Lung microvascular endothelial cell (primary cell): Measurements from ENCODE around the gene SIGLEC12. TPM values are rescaled to one million over a fixed set of nuclear protein-coding genes. Genes with fewer than 3 reads are reported as not detected.
"Not testable (repeated sequence)": the region's sequence is repeated elsewhere in the genome, so short reads cannot be mapped to it uniquely, and the experiment has no call there.

Experiments
- DNase-seq, 2 donors: peaks; one replicate each; pipeline versions ENCODE4 v3.0.0 to v3.0.0-alpha.2; 2010; ENCODE audit warnings: low read depth in 2 of 2
- total RNA-seq: library from RNA; depleted of rRNA; stranded (reverse); fragments of >200 nt; gene quantifications from 2 replicates; pipeline ENCODE4 v1.2.1, GENCODE V29; 2014

SIGLEC12 gene
- total RNA-seq, 1 donor from 2014 or later: not detected

DNA sequence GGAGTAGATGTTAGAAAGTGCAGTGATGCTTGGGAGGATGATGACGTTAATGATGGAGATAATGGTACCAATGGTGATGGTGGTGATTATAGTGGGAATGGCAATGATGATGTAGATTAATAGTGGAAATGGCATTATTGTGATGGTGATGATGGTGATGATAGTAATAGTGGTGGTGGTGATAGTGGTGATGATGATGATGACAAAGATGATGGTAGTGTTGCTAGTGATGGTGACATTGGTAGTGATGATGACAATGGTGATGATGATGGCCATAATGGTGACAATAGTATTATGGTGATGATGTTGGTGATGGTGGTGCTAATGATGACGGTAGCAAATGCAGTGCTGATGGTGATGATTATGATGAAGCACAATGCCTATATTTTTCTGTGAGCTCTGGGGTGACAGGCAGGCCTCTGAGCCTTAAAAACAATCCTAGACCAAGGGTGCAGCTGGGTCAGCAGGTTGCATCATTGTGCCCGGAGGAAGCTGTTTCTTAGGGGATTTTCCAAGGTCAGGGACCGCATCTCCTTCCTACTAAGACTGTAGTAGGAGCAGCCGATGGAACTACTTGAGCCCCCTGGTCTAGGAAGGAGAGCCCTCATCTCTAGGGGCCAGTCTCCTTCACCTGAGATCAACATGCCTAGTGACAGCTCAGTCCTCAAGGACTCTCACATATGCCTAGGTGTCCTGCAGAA is 15.5 kb downstream of the SIGLEC12 start:
- DNase-seq: no peak

DNA sequence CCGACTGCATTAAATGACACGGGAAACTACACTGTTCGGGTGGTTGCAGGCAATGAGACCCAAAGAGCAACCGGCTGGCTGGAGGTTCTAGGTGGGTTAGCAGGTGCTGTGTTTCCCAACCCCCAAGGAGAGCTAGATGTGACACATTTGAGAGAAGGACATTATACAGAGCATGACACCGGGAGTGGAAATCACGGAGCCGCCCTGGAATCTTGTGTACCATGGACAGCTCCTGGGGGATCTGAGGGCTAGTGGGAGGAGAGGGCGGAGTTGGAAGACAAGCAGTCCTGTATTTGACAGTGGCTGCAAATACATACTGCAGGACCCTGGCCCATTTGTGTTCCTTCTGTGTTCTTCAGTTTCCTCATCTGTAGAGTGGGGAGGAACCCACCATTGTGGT is 21.0 kb downstream of the SIGLEC12 start:
- peak; percentile 27 for DNase-seq

DNA sequence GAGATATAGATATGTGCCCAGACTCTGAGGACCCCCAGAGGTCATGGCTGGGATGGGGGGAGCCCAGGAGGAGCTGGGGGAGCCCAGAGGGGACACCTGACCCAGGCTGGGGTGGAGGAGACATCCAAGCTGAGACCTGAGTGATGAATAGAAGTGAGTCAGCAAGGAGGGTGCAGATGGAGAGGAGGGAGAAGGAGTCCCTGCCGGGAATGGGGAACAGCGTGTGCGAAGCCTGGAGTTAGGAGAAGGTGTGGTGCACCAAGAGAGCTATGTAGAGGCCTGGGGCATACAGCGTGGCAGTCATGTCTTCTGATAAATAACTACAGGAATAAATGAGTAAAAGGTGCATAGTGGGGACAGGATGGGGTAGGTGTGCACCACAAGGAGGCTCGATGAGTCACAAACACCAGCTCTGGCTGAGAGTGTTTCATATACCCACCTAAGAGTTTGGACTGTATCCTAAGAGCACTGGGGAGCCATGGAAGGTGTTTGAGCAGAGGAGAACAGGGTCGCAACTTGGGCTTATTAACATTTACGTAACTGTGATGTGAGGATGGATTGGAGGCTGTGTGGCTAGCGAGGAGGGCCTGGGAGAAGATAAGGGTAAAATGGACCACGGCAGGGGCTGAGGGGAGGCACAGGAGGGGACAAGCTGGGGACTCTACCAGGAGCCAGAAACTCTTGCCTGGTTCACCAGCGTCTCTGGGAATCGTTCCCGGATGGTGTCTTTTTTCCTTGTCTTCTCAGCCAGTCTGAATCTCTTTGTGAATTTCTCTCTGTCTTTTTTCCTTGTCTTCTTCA is 21.9 kb downstream of the SIGLEC12 start:
- no peak for DNase-seq

- no peak for DNase-seq
Measured at GRCh38 chr19:51478381-51479234, 23.0 kb downstream of the SIGLEC12 start, which contains the start of gene CEACAM18. Gene CEACAM18 (plus strand): TSS chr19:51478539.

DNA sequence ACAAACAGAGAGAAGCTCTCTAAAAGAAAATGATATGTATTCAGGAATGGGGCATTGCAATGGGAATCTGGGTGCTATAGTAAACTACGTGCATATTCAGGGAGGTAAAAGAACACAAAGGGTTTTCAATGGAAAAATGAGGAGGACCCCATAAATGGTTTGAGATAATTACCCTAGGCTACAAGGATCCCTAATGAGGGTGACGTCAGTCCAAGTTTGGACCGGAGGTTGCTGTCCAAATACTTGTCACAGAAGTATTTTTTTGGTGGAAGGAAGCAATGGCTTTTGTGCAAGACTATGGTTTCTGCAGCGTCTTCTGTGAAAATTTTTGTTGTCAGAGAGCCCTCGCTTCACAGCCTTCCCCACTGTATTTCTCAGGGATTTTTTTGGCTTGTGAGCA is 24.3 kb downstream of the SIGLEC12 start:
- DNase-seq: no peak

- no peak for DNase-seq
Measured at GRCh38 chr19:51476164-51476563, 25.4 kb downstream of the SIGLEC12 start.

DNA sequence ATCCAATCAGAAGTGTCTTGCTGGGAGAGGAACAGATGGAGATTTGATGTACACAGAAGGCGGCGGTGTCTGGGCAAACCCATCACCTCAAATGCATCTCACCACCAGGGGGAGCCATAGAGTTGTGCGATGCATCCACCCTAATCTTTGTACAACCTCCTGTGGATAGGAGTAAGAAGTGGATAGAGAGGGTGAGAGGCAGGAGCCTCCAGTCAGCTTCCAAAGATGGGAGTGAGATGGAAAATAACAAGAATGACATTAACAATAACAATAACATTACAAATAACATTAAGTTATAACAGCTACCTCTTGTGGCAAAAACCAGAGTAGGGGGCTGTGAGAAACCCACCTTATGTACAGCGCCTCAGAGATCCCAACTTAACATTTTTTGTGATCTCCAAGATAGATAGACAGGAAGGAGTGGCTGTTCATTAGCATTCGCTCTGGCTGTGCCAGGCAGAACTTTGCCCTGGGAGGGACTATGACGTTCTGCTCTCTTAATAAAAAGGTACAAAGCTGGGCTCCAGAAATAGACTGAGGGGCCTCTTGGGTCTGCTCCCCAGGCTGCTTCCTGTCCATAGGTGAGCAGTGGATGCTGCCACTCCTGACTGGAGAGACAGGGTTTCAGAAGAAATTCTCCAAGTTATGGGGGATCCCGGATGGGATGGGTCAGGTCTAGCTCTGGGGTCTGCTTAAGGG is 28.4 kb downstream of the SIGLEC12 start:
- peak; percentile 65 to 74 for DNase-seq

- DNase-seq: no peak
Measured at GRCh38 chr19:51472607-51473006, 29.0 kb downstream of the SIGLEC12 start.

DNA sequence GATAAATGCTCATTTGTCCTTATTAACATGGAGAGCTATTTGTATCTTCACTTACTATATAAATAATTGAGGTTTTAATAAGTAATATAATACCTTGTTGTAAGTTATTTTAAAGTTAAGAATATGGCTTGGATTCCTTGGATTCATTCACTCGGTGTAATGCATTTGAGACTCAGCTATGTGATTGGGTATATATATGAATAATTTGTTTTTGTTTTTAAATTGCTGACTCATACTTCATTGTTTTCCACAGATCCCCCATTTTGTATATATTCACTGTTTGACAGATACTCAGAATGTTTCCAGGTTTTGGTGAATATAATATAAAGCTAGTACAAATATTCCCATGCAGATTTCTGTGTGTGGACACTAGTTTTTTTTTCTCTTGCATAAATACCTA is 30.1 kb downstream of the SIGLEC12 start:
- no peak for DNase-seq

- no peak for DNase-seq
Measured at GRCh38 chr19:51470966-51471365, 30.6 kb downstream of the SIGLEC12 start.

- DNase-seq: no peak
Measured at GRCh38 chr19:51469629-51470028, 32.0 kb downstream of the SIGLEC12 start.

DNA sequence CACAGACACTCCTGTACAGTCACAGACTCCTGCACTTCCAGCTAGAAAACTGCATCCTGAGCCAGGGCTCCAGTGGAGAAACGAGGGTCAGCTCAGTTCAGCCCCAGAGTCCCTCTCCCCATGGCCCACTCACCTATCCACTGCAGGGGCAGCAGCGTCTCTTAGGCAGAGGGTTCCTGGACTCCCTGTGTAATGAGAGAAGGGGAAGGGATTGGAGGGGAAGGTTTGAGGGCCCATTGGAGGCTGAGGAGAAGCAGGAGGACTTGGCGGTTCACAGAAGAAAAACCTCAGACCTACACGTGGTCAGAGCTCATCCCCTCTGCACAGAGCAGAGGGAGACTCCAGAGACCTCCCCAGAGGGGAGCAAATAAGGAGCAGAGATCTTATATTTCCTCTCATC is 32.4 kb downstream of the SIGLEC12 start:
- DNase-seq: no peak

DNA sequence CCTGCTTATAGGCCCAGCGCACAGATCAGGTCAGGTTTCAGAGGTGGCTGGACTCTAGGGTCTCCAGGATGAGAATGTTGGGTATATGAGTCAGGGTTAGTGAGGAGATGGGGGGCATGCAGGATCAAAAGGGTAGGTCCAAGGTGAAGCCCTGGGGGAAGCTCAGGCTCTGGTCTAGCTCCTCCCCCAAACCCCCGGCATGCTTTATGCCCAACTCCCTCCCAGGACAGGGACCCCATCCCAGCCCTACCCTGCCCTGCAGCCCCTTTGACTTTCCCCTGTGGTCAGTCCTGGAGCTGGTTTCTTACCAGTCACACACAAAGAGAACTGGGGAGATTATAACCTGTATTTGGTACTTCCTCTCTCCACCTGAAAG is 33.1 kb downstream of the SIGLEC12 start:
- no peak for DNase-seq

DNA sequence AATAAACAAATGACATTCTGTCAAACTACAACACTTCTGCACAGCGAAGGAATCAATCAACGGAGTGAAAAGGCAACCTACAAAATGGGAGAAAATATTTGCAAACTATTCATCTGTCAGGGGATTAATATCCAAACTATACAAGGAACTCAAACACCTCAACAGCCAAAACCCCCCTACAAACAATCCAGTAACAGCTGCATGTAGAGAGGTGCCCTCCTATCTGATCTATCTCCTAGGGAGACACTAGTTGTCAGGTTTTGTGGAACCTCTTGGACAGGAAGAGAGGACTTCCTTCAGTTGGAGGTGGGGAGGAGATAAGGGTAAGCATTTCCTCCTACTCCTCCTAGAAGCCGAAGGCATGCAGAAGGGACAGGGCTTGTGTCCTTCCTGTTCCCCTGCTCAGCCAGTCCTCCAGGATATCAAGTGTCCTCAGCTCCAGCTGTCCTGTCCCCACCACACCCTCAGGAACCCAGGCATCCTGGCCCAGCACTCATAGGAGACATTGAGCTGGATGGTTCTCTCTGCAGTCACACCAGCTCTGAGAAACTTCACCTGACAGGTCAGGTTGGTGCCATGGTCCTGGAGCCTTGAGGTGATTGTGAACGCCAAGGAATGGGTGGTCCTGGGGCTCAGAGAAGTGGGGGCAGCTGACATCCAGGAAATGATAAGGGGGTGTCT is 33.6 kb downstream of the SIGLEC12 start:
- no peak for DNase-seq

GRCh38 chr19:51466723-51467122 is 34.9 kb downstream of the SIGLEC12 start:
- DNase-seq: no peak

GRCh38 chr19:51463976-51464581 is 37.5 kb downstream of the SIGLEC12 start:
- DNase-seq: not testable (repeated sequence)

- DNase-seq: no peak
Measured at GRCh38 chr19:51462681-51463080, 38.9 kb downstream of the SIGLEC12 start.

GRCh38 chr19:51462276-51462675 is 39.3 kb downstream of the SIGLEC12 start:
- no peak for DNase-seq

DNA sequence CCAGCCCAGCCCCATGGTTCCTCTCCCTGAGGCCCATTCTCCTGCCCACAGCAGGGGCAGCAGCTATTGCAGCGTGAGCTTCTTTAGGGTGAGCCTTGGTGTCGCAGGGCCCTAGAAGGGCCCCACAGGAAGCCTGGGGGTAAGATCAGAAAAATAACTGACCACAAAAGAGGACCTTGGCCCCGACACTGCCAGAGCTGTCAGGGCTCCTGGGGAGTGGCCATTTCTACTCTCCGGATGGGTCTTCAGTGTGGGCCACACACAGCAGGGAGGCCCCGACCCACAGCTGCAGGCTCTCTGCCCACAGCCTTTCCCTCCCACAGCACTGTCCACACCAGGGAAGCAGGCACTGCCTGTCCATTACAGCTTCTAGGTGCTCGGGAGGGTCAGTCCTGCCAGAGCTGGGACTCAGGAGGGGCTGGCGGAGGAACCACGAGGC is 39.9 kb downstream of the SIGLEC12 start:
- DNase-seq: no peak
